GM18909 (cell line): ENCODE measurements around the gene BTD.

Source experiments
- ATAC-seq: cut with Tn5 transposase; IDR thresholded peaks from one replicate; pipeline ENCODE4 v1.9.1; 2021; ENCODE audit warnings: mild to moderate bottlenecking; ENCODE audit not compliant: unreplicated experiment, poor library complexity

BTD gene

DNA sequence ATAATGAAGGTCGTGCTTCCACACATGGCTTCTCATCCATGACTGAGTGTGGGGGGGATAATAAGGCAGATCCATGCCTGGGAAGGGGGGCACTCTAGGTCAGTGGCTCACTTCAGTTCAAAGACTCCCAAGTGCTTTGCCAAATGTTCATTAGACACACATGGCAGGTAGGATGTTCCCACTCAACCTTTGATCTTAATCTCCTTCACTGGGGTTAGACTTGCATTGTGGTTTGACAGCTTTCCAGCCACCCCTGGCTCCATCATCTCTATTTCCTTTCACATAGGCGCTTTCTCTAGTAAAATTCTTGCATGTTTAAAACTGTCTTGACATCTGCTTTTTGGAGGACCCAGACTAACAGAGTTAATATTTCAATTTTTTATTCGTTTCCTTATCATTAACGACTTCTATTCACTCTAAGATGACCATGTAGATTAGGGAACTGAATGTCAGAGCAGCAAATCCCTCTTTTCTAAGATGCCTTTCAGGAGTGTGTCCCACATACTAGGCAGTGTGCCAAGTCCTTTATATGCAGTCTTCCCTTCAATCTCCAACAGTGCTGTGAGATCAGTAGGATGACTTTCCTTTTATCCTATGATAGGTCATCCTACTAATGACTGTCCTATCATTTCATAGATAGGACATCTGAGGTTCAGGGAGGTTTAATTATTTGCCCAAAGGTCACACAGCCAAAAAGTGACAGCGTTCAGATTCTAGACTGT, 57.9 kb downstream of the BTD start:
- no peak for ATAC-seq

DNA sequence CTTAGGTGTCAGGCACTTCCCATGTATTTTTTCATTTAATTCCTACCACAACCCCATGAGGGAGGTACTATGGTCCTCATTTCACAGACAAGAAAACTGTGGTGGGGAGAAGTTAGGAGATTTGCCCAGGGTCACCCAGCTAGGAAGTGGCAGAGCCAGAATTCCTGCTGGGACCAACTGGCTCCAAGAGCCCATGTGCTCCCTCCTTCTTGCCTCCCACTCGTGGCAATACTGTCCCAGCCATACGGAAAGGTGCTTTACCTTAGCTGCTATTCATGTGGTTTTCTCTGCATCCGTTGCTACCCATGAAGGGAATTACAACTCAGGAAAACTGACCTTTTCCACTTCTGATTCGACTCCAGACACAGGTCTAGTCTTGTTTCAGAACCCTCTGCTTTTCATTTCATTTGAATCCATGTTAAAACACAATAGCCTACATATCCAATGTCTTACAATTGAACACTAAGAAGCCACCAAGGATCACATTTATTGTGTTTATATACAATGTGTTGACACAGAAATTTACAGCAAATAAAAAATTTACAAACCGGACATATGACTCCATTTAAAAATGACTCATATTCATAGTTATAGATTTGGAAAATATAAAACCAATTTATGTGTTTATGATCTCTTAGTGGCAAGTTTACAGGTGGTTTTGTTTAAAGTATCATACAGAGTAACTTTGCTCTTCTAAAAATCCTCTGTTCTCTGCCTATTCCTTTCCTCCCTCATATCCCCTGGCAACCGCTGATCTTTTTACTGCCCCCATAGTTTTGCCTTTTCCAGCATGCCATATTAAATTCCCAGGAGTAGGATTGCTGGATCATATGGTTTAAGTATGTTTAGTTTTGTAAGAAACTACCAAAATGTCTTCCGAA, 58.8 kb downstream of the BTD start:
- no peak for ATAC-seq

GRCh38 chr3:15664144-15664543, 62.6 kb downstream of the BTD start:
- no peak for ATAC-seq

DNA sequence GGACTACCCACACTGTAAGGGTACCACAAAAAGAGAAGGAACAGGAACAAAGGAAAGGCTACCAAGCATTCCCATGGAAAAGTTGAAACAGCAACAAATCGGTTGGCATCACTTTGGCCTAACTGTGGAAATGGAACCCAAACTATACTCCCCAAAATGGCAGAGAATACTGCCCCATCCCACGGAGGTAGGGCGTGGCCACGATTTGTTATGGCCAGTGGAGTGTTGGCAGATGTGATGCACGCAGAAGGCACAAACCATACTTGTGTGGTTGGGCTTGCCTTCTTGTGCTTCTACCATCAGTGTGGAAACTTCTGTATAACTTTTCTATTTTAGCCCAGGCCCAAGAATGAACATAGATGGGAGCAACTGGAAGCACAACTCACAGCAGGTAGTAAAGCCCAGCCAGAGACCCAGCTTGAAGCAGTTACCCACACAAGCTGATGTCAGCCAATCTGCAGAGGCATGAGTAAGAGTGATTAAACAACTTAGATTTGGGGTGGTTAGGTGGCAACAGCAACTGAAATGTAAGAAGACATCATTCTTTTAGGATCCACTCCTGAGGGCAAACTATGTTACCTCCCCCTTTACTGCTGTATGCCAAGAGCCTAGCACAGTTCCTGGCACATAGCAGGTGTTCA, 64.1 kb downstream of the BTD start:
- no peak for ATAC-seq

DNA sequence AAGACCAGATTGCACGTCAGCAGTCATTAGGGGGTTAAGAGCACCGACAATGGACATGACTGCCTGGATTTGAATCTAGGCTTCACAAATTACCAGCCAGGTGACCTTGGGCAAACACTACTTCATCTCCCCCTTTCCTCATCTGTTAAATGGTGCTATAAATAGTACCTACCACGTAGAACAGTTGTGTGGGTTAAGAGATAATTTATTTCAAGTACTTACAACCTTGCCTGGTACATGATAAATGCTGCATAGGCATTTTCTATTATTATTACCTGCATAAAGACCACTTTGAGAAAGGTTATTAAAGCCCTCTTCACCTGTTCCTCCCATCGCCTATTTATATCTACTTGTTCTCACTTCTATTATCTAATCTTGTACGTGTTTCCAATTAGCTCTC, 64.7 kb downstream of the BTD start:
- no peak for ATAC-seq

GRCh38 chr3:15667484-15667883, 65.9 kb downstream of the BTD start:
- ATAC-seq: no peak

DNA sequence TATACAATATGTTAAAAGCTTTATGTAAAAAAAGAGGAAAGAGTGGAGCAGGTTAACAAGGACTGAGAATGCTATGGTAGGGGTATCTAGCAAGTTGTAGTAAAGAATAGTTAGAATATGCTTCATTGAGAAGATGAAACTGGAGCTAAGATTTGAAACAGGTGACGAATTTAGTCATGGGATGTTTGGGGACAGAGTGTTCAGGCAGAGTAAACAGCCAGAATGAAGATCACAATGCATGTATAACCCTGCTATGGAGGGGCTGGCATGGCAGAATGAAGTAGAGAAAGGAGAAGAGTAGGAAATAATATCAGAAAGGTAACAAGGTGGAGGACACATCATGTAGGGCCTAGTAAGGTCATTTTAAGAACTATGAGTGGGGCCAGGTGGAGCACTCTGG, 72.0 kb downstream of the BTD start:
- no peak for ATAC-seq

DNA sequence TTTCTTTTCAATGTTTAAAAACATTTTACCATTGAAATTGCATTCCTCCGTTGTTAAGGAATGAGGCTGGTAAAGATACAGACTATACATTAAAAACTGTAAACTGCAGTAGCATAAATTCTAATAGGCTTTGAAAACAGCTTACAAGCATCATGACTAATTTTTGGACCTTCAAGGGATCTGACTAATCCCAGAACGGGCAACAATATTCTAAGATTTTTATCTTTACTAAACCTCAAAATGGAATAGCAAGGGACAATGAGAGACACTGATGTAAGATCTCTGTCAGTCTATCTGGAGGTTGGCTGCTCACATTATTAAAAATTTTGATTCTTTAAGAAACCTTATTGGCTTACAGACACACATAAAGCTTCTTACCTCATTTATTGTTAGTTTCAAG, 74.7 kb downstream of the BTD start:
- ATAC-seq: no peak

GRCh38 chr3:15679306-15679705, 77.8 kb downstream of the BTD start:
- ATAC-seq: no peak

- ATAC-seq: no peak
Measured at GRCh38 chr3:15681668-15682067, 80.1 kb downstream of the BTD start.

GRCh38 chr3:15682561-15683185, 81.1 kb downstream of the BTD start:
- ATAC-seq: no peak

DNA sequence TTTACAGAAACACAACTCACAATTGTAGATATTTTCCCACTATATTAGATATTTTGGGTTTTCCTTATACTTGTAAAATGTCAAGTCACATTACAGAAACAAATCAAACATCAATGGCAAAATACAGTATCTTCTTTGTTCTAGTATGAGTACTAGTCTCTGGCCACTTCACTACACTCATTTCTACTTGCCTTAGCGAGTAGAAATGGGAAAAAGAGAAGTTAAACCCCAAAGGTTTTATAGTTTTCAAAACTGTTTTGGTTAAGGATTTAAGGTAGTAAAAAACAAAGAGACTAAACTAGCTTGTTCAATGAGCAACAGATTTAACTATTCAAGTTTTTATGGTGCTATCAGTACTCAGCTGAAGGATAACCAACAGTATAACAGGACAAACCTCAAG, 81.7 kb downstream of the BTD start:
- ATAC-seq: no peak

- ATAC-seq: no peak
Measured at GRCh38 chr3:15685927-15686326, 84.4 kb downstream of the BTD start.

DNA sequence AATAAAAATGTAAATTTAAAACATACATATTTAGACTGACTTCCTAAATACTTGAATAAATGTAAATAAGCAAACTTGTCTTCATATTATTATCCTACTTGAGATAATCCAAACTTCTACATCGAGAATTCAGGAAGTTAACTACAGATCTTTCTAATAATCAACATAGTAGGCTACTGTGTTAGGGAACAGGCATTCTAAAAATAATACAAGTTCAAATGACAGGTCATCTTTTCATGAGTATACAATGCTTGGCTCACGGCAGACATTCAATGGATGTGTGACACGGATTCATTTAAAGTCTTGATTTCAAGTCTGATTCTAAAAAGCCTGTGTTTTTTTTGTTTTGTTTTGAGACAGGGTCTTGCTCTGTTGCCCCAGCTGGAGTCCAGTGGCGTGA, 88.7 kb downstream of the BTD start:
- no peak for ATAC-seq

- no peak for ATAC-seq
Measured at GRCh38 chr3:15690748-15691147, 89.2 kb downstream of the BTD start.

- no peak for ATAC-seq
Measured at GRCh38 chr3:15693355-15693754, 91.8 kb downstream of the BTD start.

DNA sequence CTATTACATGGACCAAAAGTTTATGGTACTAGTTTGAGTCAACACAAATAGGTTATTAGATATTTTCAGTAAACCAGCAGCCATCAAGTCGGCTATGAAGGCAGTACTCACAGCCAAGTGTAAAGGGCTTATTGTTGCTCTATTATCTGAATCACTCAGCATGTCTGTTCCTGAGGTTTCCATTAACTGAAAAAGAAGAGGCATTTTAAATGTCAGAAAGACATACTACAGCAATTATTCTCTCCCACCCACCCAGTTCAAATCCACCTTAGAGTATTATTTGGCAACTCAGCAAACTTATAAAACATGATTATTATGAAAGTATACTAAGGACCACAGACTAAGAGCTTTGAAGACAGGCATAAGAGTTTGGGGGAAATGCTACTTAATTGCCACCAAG, 93.1 kb downstream of the BTD start:
- ATAC-seq: no peak
